ENCODE data around the gene PRKAR1A. TPM values are rescaled to one million over a fixed set of nuclear protein-coding genes. Genes with fewer than 3 reads are reported as not detected.
A peak's percentile ranks its signal among the peaks of the same experiment; 100 is the strongest.

The PRKAR1A gene
- total RNA-seq (100 to 1,000 TPM; 293 to 392 (median 319) TPM), polyA plus RNA-seq (10 to 100 TPM; 36.2 to 72.3 (median 52.9) TPM)
- long read RNA-seq, donor 1, full-length matches to known transcripts: 57 of 197 reads
- long read RNA-seq, donor 1, partial matches to known transcripts: 140 of 197 reads
- long read RNA-seq, donor 1, other reads (novel, unspliced or antisense): 0 of 197 reads
- long read RNA-seq, donor 2, full-length matches to known transcripts: 42 of 62 reads
- long read RNA-seq, donor 2, partial matches to known transcripts: 20 of 62 reads
- long read RNA-seq, donor 2, other reads (novel, unspliced or antisense): 0 of 62 reads

GRCh38 chr17:68512247-68512959 lies at the start of gene PRKAR1A:
Gene PRKAR1A, plus strand, starts transcription at chr17:68512430. Its CDS starts 2,970 bp downstream, at chr17:68515400.
- WGBS, 5 donors: 0 to 1% (median 0%) methylated on average over 31 to 81 of the region's 81 CpGs
- Histone ChIP-seq H3K27ac (peak within 1 kb of the TSS; percentile 97 to 100 (median 98)), H3K9me3 (no peaks in the 10 kb centered on the region), H3K36me3 (peaks cover 0 to 27% (median 23%) of the 10 kb centered on the region in 6 donors), H3K4me1 (peaks cover 31 to 79% (median 56%) of the 10 kb centered on the region in 6 donors), H3K27me3 (replicated peaks in 1 of 7) (no peaks in the 10 kb centered on the region), H3K4me3 (peak within 1 kb of the TSS; percentile 72 to 92 (median 87))
- peak; percentile 99 for DNase-seq
- intact Hi-C loops (cut with DNase I; ENCODE audit: low total_unique reads): no loop called here
- TF ChIP-seq POLR2A (IDR thresholded peaks at IDR 0.05) (peak in 2 of 3 donors; percentile 57 to 78), CTCF (IDR thresholded peaks at IDR 0.05 in 8 of 11, conservative IDR thresholded peaks at IDR 0.05 in 3 of 11) (peak in 4 of 11 experiments; percentile 10 to 50 (median 28)), POLR2AphosphoS5 (IDR thresholded peaks at IDR 0.05) (peak; percentile 97 to 98 (median 98))

- H3K4me3 ChIP-seq: no peak overlapping the region
- no peaks in the 10 kb centered on the region for H3K27me3 ChIP-seq (replicated peaks in 1 of 7)
- H3K9me3 ChIP-seq: no peaks in the 10 kb centered on the region
- WGBS, 5 donors: 53 to 64% (median 60%) methylated on average over 6 of the region's 6 CpGs
- TF ChIP-seq POLR2A (IDR thresholded peaks at IDR 0.05) (no peak), POLR2AphosphoS5 (IDR thresholded peaks at IDR 0.05) (no peak), CTCF (IDR thresholded peaks at IDR 0.05 in 8 of 11, conservative IDR thresholded peaks at IDR 0.05 in 3 of 11) (peak in 3 of 11 experiments; percentile 37 to 64 (median 48))
- peaks cover 0 to 52% (median 41%) of the 10 kb centered on the region in 6 donors for H3K4me1 ChIP-seq
- no peak overlapping the region for H3K27ac ChIP-seq
- intact Hi-C loops (cut with DNase I; ENCODE audit: low total_unique reads): loop anchor here (10.0 kb wide), 2 partner anchors 199 to 289 kb away; no protein-coding TSS in a partner anchor
- no peaks in the 10 kb centered on the region for H3K36me3 ChIP-seq
- DNase-seq: no peak
Observed at GRCh38 chr17:68463211-68464019, 48.8 kb upstream of the PRKAR1A start.

GRCh38 chr17:68468334-68468733 lies 43.9 kb upstream of the PRKAR1A start:
- intact Hi-C loops (cut with DNase I; ENCODE audit: low total_unique reads): loop anchor here (10.0 kb wide), 2 partner anchors 204 to 294 kb away; no protein-coding TSS in a partner anchor
- Histone ChIP-seq H3K4me3 (no peak overlapping the region), H3K27ac (no peak overlapping the region), H3K9me3 (no peaks in the 10 kb centered on the region), H3K36me3 (no peaks in the 10 kb centered on the region), H3K4me1 (peaks cover 0 to 6% (median 4%) of the 10 kb centered on the region in 6 donors), H3K27me3 (replicated peaks in 1 of 7) (no peaks in the 10 kb centered on the region)
- WGBS, 5 donors: 62 to 81% (median 74%) methylated on average over 5 of the region's 5 CpGs
- no peak for DNase-seq
- TF ChIP-seq POLR2AphosphoS5 (IDR thresholded peaks at IDR 0.05): no peak
- TF ChIP-seq CTCF (IDR thresholded peaks at IDR 0.05 in 8 of 11, conservative IDR thresholded peaks at IDR 0.05 in 3 of 11): no peak
- no peak for TF ChIP-seq POLR2A (IDR thresholded peaks at IDR 0.05)
